ENCODE results near the gene METRN. TPM values are rescaled to one million over a fixed set of nuclear protein-coding genes. Genes with fewer than 3 reads are reported as not detected.

The METRN gene
- total RNA-seq, 4 donors from 2014 or later = 51.0 to 109 (median 57.0) TPM

- Histone ChIP-seq H3K9me3 (no peaks in the 10 kb centered on the region), H3K4me3 (replicated peaks in 1 of 3) (peak within 1 kb of the TSS in 1 of 3 donors; percentile 41), H3K36me3 (no peaks in the 10 kb centered on the region), H3K4me1 (peaks cover 26 to 32% of the 10 kb centered on the region in 2 donors), H3K27ac (no peak within 1 kb of the TSS), H3K27me3 (no peaks in the 10 kb centered on the region)
- peak; percentile 38 to 47 for DNase-seq
- WGBS, 2 donors = 0 to 1% methylated on average over 6 to 13 of the region's 88 CpGs
- TF ChIP-seq POLR2A (IDR thresholded peaks at IDR 0.05) = no peak
- TF ChIP-seq, protein P1, sequence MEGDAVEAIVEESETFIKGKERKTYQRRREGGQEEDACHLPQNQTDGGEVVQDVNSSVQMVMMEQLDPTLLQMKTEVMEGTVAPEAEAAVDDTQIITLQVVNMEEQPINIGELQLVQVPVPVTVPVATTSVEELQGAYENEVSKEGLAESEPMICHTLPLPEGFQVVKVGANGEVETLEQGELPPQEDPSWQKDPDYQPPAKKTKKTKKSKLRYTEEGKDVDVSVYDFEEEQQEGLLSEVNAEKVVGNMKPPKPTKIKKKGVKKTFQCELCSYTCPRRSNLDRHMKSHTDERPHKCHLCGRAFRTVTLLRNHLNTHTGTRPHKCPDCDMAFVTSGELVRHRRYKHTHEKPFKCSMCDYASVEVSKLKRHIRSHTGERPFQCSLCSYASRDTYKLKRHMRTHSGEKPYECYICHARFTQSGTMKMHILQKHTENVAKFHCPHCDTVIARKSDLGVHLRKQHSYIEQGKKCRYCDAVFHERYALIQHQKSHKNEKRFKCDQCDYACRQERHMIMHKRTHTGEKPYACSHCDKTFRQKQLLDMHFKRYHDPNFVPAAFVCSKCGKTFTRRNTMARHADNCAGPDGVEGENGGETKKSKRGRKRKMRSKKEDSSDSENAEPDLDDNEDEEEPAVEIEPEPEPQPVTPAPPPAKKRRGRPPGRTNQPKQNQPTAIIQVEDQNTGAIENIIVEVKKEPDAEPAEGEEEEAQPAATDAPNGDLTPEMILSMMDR (IDR thresholded peaks at IDR 0.05) = no peak
- intact Hi-C loops (cut with DNase I) = no loop called here
Measured at GRCh38 chr16:726438-727290, 11.7 kb downstream of the METRN start, which contains the start of the genes CCDC78 and HAGHL. CCDC78 (minus strand) TSS chr16:726443; CDS start chr16:726367, 76 bp downstream. HAGHL (plus strand) TSS chr16:727106; CDS start chr16:727510, 404 bp downstream.

DNA sequence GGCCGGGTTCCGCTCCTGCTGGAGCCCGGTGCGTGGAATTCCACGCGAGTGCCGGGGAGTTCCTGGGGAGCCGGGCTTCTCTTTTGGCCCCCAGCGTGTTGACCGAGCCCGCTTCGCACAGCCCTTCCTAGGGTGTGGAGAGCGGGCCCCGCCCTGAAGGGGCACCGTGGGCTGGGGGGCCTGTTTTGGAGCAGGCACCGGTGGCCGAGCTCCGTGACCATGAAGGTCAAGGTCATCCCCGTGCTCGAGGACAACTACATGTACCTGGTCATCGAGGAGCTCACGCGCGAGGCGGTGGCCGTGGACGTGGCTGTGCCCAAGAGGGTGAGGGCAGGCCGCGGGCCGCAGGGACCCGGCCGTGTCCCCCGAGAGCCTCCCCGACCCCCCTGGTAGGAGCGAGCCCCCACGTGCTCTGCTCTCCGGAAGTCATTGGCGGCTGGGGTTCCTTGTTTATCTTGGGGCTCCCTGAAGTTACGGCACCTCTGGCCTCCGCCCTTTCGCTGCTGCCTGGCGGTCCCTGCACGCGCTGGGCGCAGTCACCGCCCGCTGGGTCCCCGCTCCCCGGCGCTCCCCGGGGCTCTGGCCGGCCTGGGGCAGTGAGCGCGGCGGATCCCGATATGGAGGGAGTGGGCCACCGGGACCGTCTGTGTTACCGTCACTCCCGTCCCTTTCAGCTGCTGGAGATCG lies 12.5 kb downstream of the METRN start:
- Histone ChIP-seq H3K4me3 (replicated peaks in 1 of 3) (peak overlapping the region in 1 of 3 donors; percentile 41), H3K36me3 (peaks cover 0 to 7% of the 10 kb centered on the region in 2 donors), H3K9me3 (no peaks in the 10 kb centered on the region), H3K27ac (no peak overlapping the region), H3K27me3 (no peaks in the 10 kb centered on the region), H3K4me1 (peaks cover 24 to 28% of the 10 kb centered on the region in 2 donors)
- intact Hi-C loops (cut with DNase I) = no loop called here
- no peak for DNase-seq
- no peak for TF ChIP-seq POLR2A (IDR thresholded peaks at IDR 0.05)
- TF ChIP-seq, protein P1 (IDR thresholded peaks at IDR 0.05) = no peak
- no CpG with 5 or more reads among the region's 61 CpGs for WGBS, 2 donors

DNA sequence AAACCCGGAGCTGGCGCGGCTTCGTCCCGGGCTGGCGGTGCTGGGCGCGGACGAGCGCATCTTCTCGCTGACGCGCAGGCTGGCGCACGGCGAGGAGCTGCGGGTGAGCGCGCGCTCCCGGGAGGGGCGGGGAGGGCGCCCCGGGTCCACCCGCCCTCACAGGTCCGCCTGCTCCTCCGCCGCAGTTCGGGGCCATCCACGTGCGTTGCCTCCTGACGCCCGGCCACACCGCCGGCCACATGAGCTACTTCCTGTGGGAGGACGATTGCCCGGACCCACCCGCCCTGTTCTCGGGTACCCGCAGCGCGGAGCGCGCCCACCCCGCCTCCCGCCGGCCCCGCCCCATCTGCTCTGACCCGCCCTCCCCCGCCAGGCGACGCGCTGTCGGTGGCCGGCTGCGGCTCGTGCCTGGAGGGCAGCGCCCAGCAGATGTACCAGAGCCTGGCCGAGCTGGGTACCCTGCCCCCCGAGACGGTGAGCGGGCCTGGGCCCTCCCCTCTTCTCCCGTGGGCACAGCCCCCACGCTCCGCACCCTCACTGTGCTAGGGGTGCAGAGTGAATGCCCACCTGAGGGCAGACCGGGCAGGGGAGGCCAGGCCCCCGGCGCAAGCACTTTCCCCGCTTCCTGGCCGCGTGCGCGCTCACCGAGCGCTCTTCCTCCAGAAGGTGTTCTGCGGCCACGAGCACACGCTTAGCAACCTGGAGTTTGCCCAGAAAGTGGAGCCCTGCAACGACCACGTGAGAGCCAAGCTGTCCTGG lies 13.4 kb downstream of the METRN start:
- H3K9me3 ChIP-seq = no peaks in the 10 kb centered on the region
- peaks cover 6 to 7% of the 10 kb centered on the region in 2 donors for H3K36me3 ChIP-seq
- DNase-seq = peak; percentile 37 to 47
- peaks cover 24 to 28% of the 10 kb centered on the region in 2 donors for H3K4me1 ChIP-seq
- intact Hi-C loops (cut with DNase I) = no loop called here
- no peak overlapping the region for H3K27ac ChIP-seq
- peak overlapping the region in 1 of 3 donors; percentile 41 for H3K4me3 ChIP-seq (replicated peaks in 1 of 3)
- TF ChIP-seq POLR2A (IDR thresholded peaks at IDR 0.05) = no peak
- TF ChIP-seq, protein P1 (IDR thresholded peaks at IDR 0.05) = no peak
- WGBS, 2 donors = 0% methylated on average over 4 of the region's 80 CpGs; no CpG with 5 or more reads in 1 of the 2 donors
- no peaks in the 10 kb centered on the region for H3K27me3 ChIP-seq

GRCh38 chr16:728890-729744 lies 14.2 kb downstream of the METRN start:
- peaks cover 7 to 14% of the 10 kb centered on the region in 2 donors for H3K36me3 ChIP-seq
- H3K9me3 ChIP-seq = no peaks in the 10 kb centered on the region
- H3K27me3 ChIP-seq = no peaks in the 10 kb centered on the region
- no peak for TF ChIP-seq POLR2A (IDR thresholded peaks at IDR 0.05)
- TF ChIP-seq, protein P1 (IDR thresholded peaks at IDR 0.05) = no peak
- H3K4me1 ChIP-seq = peaks cover 24 to 28% of the 10 kb centered on the region in 2 donors
- H3K27ac ChIP-seq = no peak overlapping the region
- 81 to 94% methylated on average over 5 to 8 of the region's 55 CpGs for WGBS, 2 donors
- intact Hi-C loops (cut with DNase I) = no loop called here
- DNase-seq = no peak
- H3K4me3 ChIP-seq (replicated peaks in 1 of 3) = no peak overlapping the region
